ENCODE data around the gene PDZD4.

GRCh38 chrX:153807976-153808375 lies 22.4 kb downstream of the PDZD4 start:
- TF ChIP-seq CTCF (IDR thresholded peaks at IDR 0.05; ENCODE audit: low read length) (no peak), EZH2 (IDR thresholded peaks at IDR 0.05; ENCODE audit: borderline replicate concordance, low read length) (no peak)
